GM23248 (cell line): ENCODE results near the gene ASXL2. TPM values are rescaled to one million over a fixed set of nuclear protein-coding genes. Genes with fewer than 3 reads are reported as not detected.

ENCODE experiments used
- DNase-seq: peaks from one replicate; pipeline ENCODE4 v3.0.0-alpha.2; 2015
- H2AFZ ChIP-seq: fragments of 200-600 bp; sonication (generic); 2 replicates; pipeline ENCODE4 v1.6.1; 2016; ENCODE audit warnings: antibody characterized with exemption
- H3F3A ChIP-seq: fragments of 200-600 bp; sonication (generic); 2 replicates; pipeline ENCODE4 v1.6.1; 2016; ENCODE audit warnings: mild to moderate bottlenecking, antibody characterized with exemption, mixed run types; ENCODE audit not compliant: insufficient read depth
- H3K27ac ChIP-seq: fragments of 200-600 bp; sonication (generic); 2 replicates; pipeline ENCODE4 v1.5.1; 2016; ENCODE audit warnings: mild to moderate bottlenecking
- H3K27me3 ChIP-seq: fragments of 200-600 bp; sonication (generic); replicated peaks from 2 replicates; pipeline ENCODE4 v1.6.1; 2016; ENCODE audit warnings: mild to moderate bottlenecking; ENCODE audit not compliant: insufficient read depth
- H3K36me3 ChIP-seq: fragments of 200-600 bp; sonication (generic); 2 replicates; pipeline ENCODE4 v1.6.1; 2016; ENCODE audit warnings: low read depth, mild to moderate bottlenecking
- H3K4me1 ChIP-seq: fragments of 200-600 bp; sonication (generic); 2 replicates; pipeline ENCODE4 v1.6.1; 2016; ENCODE audit warnings: mild to moderate bottlenecking; ENCODE audit not compliant: insufficient read depth
- H3K4me2 ChIP-seq: fragments of 200-600 bp; sonication (generic); one replicate; pipeline ENCODE4 v1.6.1; 2016; ENCODE audit warnings: mild to moderate bottlenecking; ENCODE audit not compliant: unreplicated experiment
- H3K4me3 ChIP-seq: fragments of 200-600 bp; sonication (generic); 2 replicates; pipeline ENCODE4 v1.5.1; 2016; ENCODE audit warnings: mild to moderate bottlenecking
- H3K79me2 ChIP-seq: fragments of 200-600 bp; sonication (generic); 2 replicates; pipeline ENCODE4 v1.6.1; 2016; ENCODE audit warnings: mild to moderate bottlenecking; ENCODE audit not compliant: insufficient read depth
- H3K9ac ChIP-seq: fragments of 200-600 bp; sonication (generic); 2 replicates; pipeline ENCODE4 v1.6.1; 2016; ENCODE audit warnings: mild to moderate bottlenecking
- H3K9me2 ChIP-seq: fragments of 200-600 bp; sonication (generic); 2 replicates; pipeline ENCODE4 v1.6.1; 2016; ENCODE audit warnings: mixed run types, mild to moderate bottlenecking, moderate library complexity; ENCODE audit not compliant: insufficient read depth
- H3K9me3 ChIP-seq: fragments of 200-600 bp; sonication (generic); one replicate; pipeline ENCODE4 v1.6.1; 2017; ENCODE audit warnings: low read depth
- H4K20me1 ChIP-seq: fragments of 200-600 bp; sonication (generic); 2 replicates; pipeline ENCODE4 v1.6.0; 2016; ENCODE audit not compliant: insufficient read depth
- EZH2 ChIP-seq: fragments of 200-600 bp; sonication (generic); IDR thresholded peaks from 2 replicates; pipeline ENCODE4 v1.6.1; 2018; ENCODE audit warnings: antibody characterized with exemption, mild to moderate bottlenecking; ENCODE audit not compliant: insufficient read depth, poor library complexity, severe bottlenecking
- EZH2phosphoT487 ChIP-seq: fragments of 200-600 bp; sonication (generic); IDR thresholded peaks from 2 replicates; pipeline ENCODE4 v1.6.1; 2018; ENCODE audit warnings: antibody characterized with exemption, moderate library complexity, mild to moderate bottlenecking, low read depth; ENCODE audit not compliant: insufficient read depth
- WGBS, 2 experiments: methylation state at CpG; one replicate each; pipeline ENCODE4 v1.1.6; 2015 to 2017; ENCODE audit warnings: low lambda C conversion rate in 2 of 2, low coverage in 1 of 2; ENCODE audit errors: missing lambda C conversion rate in 2 of 2; 5-methylcytosine and 5-hydroxymethylcytosine counted together
- in situ Hi-C: fragments of 300-500 bp; cut with MboI; formaldehyde crosslinking; loops from 2 replicates; pipeline ENCODE4 v1.15.0; 2020
- polyA plus RNA-seq: library from polyadenylated mRNA; unstranded; fragments of >200 nt; fragmentation: Nextera tagmentation; extraction: Ambion mirVana; gene quantifications from 2 replicates; pipeline ENCODE4 v1.2.1, GENCODE V29; 2016
- total RNA-seq: library from RNA; depleted of rRNA; stranded (reverse); fragments of >200 nt; shearing (Covaris generic); gene quantifications from 2 replicates; pipeline ENCODE4 v1.2.3, GENCODE V29; 2014

Gene ASXL2
- total and polyA plus RNA-seq, 2 experiments from 2014 or later, result 4.5 to 9.5 TPM

- no peak overlapping the region for H3K27ac ChIP-seq
- no peaks in the 10 kb centered on the region for H3K27me3 ChIP-seq
- no peak overlapping the region for H2AFZ ChIP-seq
- in situ Hi-C loops, result no loop called here
- TF ChIP-seq EZH2phosphoT487, result no peak
- no peak for TF ChIP-seq EZH2
- H3K79me2 ChIP-seq, result peaks cover 51% of the 10 kb centered on the region
- H3K4me2 ChIP-seq, result no peak overlapping the region
- no peaks in the 10 kb centered on the region for H3K36me3 ChIP-seq
- no peak for DNase-seq
- no peak overlapping the region for H3K9ac ChIP-seq
- peaks cover 5% of the 10 kb centered on the region; the same call in 1 of the 2 replicates for H3K4me1 ChIP-seq
- H3F3A ChIP-seq, result no peaks in the 10 kb centered on the region
- H3K9me3 ChIP-seq, result no peaks in the 10 kb centered on the region
- no peaks in the 10 kb centered on the region for H3K9me2 ChIP-seq
- H3K4me3 ChIP-seq, result no peak overlapping the region
- H4K20me1 ChIP-seq, result peaks cover under 1% of the 10 kb centered on the region; the same call in 1 of the 2 replicates
These were observed 58.7 kb downstream of the ASXL2 start for GRCh38 chr2:25819597-25820039.

- no peak overlapping the region for H3K9ac ChIP-seq
- peaks cover 65% of the 10 kb centered on the region for H3K79me2 ChIP-seq
- no peak overlapping the region for H3K27ac ChIP-seq
- DNase-seq, result no peak
- TF ChIP-seq EZH2phosphoT487, result no peak
- no peaks in the 10 kb centered on the region for H3K9me3 ChIP-seq
- H3K27me3 ChIP-seq, result no peaks in the 10 kb centered on the region
- H3K4me1 ChIP-seq, result peaks cover 9% of the 10 kb centered on the region; the same call in 1 of the 2 replicates
- in situ Hi-C loops, result no loop called here
- no peak overlapping the region for H3K4me3 ChIP-seq
- no peak overlapping the region for H2AFZ ChIP-seq
- no peak overlapping the region for H3K4me2 ChIP-seq
- H4K20me1 ChIP-seq, result peaks cover 5% of the 10 kb centered on the region; the same call in 1 of the 2 replicates
- no peaks in the 10 kb centered on the region for H3F3A ChIP-seq
- no peaks in the 10 kb centered on the region for H3K36me3 ChIP-seq
- no peaks in the 10 kb centered on the region for H3K9me2 ChIP-seq
These were observed 60.7 kb downstream of the ASXL2 start for GRCh38 chr2:25817630-25818029.

- Histone ChIP-seq H3K9me3 (no peaks in the 10 kb centered on the region), H3K4me1 (0 out of 2 replicates have a peak, but pooled peaks cover 8% of the 10 kb centered on the region), H3K36me3 (no peaks in the 10 kb centered on the region), H3F3A (no peaks in the 10 kb centered on the region), H3K9ac (no peak overlapping the region), H2AFZ (no peak overlapping the region), H3K27me3 (no peaks in the 10 kb centered on the region), H3K4me3 (no peak overlapping the region), H3K4me2 (no peak overlapping the region), H3K27ac (no peak overlapping the region), H3K79me2 (peaks cover 71% of the 10 kb centered on the region), H4K20me1 (peaks cover 5% of the 10 kb centered on the region; the same call in 1 of the 2 replicates), H3K9me2 (no peaks in the 10 kb centered on the region)
- TF ChIP-seq EZH2 (no peak), EZH2phosphoT487 (no peak)
- WGBS, 2 experiments, result 96 to 99% methylated on average over 3 of the region's 3 CpGs
- in situ Hi-C loops, result no loop called here
- DNase-seq, result no peak
These were observed 61.3 kb downstream of the ASXL2 start for GRCh38 chr2:25817006-25817405.

- Histone ChIP-seq H3K27ac (no peak overlapping the region), H3K4me1 (0 out of 2 replicates have a peak, but pooled peaks cover 8% of the 10 kb centered on the region), H3K9me3 (no peaks in the 10 kb centered on the region), H3K4me3 (no peak overlapping the region), H3K9ac (no peak overlapping the region), H3K79me2 (peaks cover 76% of the 10 kb centered on the region), H2AFZ (no peak overlapping the region), H3K4me2 (no peak overlapping the region), H3K9me2 (no peaks in the 10 kb centered on the region), H3K27me3 (no peaks in the 10 kb centered on the region), H3K36me3 (no peaks in the 10 kb centered on the region), H4K20me1 (peaks cover 5% of the 10 kb centered on the region; the same call in 1 of the 2 replicates), H3F3A (no peaks in the 10 kb centered on the region)
- WGBS, 2 experiments, result 93 to 94% methylated on average over 6 of the region's 6 CpGs
- in situ Hi-C loops, result no loop called here
- no peak for DNase-seq
- TF ChIP-seq EZH2 (no peak), EZH2phosphoT487 (no peak)
These were observed 62.0 kb downstream of the ASXL2 start for GRCh38 chr2:25816249-25816648.

- TF ChIP-seq EZH2, result no peak
- no peak for TF ChIP-seq EZH2phosphoT487
- no peaks in the 10 kb centered on the region for H3K36me3 ChIP-seq
- H3K9me3 ChIP-seq, result no peaks in the 10 kb centered on the region
- H3K4me2 ChIP-seq, result no peak overlapping the region
- 0 out of 2 replicates have a peak, but pooled peaks cover 8% of the 10 kb centered on the region for H3K4me1 ChIP-seq
- no peak overlapping the region for H2AFZ ChIP-seq
- DNase-seq, result peak; percentile 57
- H3K79me2 ChIP-seq, result peaks cover 84% of the 10 kb centered on the region
- H4K20me1 ChIP-seq, result peaks cover 5% of the 10 kb centered on the region; the same call in 1 of the 2 replicates
- H3K27me3 ChIP-seq, result no peaks in the 10 kb centered on the region
- no peaks in the 10 kb centered on the region for H3K9me2 ChIP-seq
- in situ Hi-C loops, result no loop called here
- H3K9ac ChIP-seq, result no peak overlapping the region
- no peaks in the 10 kb centered on the region for H3F3A ChIP-seq
- no peak overlapping the region for H3K27ac ChIP-seq
- WGBS, 2 experiments, result 86 to 90% methylated on average over 1 of the region's 1 CpG
- H3K4me3 ChIP-seq, result no peak overlapping the region
These were observed 63.6 kb downstream of the ASXL2 start for GRCh38 chr2:25814681-25815080.
